HG02642 (cell line): ENCODE results near the gene MCM6.

Experiments used
- ATAC-seq: cut with Tn5 transposase; IDR thresholded peaks from one replicate; pipeline ENCODE4 v1.9.1; 2021; ENCODE audit warnings: mild to moderate bottlenecking; ENCODE audit not compliant: unreplicated experiment, poor library complexity

Gene MCM6

DNA sequence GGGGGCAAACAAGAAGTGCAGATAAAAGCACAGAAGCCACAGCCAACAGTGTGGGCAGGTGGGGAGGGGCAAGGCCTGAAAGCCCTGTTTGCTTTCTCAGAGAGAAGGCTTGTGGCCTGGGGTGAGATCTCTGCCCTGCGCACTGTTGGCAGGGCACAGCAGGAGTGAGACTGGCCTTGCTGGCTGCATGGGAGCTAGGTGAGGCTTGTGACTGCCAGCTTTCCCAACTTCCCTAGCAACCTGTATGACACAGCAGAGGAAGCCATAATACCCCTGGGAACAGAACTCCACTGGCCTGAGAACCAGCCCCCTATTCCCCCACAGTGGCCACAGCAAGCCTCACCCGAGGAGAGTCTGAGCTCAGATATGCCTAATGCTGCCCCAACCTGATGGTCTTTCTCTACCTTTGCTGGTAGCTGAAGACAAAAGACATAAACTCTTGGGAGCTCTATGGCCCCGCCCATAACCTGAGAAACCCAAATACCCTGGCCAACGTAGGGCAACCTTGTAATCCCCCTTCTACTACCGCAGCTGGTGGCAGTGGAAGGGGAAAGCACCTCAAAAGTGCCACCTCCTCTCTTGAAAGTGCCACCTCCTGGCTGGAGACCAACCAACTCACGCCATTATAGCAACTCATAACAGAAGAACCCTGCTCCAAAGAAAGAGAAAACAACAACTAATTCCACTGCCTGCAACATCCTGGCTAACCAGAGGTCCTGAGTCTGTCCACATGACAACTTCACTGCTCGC, 83.7 kb downstream of the MCM6 start:
- ATAC-seq = no peak

DNA sequence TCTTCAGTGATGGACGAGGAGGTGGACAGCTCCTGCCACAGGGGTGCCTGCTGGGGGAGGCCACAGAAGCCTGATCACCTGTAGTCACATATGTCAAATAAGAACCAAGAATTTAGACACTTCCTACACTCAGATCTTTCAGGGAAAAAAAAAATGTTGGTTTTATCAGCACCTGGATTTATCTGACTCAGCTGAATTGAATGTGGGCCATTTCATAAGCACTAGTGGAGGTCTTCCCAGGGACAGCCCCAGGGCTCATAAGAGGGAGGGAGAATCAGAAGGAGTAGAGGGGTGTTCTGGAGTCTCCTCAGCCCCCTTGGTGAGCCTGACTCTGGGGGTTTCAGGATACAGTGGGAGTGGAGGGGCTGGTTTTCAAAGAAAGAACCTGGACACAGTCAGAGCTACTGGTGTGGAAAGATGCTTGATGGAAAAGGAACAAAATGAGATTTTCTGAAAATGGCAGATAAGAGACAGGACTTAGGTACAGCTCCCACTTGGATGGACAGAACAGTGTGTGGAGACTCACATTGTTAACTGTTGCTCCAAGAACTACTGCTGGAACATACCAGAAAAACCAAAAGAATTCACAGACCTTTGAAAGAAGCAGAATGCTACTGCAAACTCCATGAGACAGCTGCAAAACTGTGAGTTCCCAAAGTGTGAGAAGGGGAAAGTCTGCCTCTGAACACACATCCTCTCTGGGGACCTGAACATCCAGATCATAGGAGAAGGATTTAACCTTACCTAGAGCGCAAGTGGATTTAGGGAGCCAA, 84.6 kb downstream of the MCM6 start:
- no peak for ATAC-seq

DNA sequence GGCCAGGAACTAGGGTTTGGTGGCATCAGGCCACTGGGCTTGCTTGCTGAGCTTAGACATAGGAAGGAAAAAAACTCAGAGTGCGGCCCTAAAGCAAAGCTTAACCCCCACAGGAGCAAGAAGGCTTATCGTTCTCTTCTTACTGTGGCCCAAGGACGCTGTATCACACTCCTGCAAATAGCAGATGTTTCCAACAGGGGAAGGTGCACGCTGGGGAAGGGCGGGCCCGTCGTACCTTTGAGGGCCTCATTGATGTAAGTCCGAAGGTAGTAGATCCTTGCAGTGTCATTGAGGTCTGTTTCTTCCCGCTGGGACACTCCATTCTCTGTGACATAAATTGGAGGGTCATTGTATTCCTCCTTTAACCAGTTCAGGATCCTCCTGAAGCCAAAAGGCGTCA, 85.8 kb downstream of the MCM6 start:
- no peak for ATAC-seq
